GM12801 (cell line): ENCODE measurements around the gene BRD8.

Experiments
- CTCF ChIP-seq: IDR thresholded peaks from one replicate; pipeline ENCODE4 v1.5.1; 2011; ENCODE audit warnings: control low read depth; ENCODE audit not compliant: insufficient read length; ENCODE audit errors: extremely low read depth

Gene BRD8

DNA sequence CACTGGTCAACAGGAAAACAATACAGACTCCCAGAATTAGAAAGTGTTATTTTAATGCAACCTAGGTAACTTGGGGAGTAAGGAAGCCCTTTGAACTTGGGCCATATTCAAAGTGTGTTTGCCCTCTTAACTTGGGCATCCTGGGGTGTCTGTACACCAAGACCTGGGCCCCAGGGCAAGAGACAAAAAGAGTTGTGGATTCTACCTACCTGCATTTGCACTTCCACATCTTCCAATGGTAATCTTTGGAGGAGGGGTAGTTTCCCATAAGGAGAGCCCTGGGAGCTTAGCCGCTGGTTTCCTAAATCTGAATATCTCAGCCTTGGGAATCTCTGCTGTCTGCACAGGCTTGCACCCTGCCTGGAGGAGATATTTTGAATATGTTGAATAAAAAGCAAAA, 86.1 kb downstream of the BRD8 start:
- no peak for TF ChIP-seq CTCF

DNA sequence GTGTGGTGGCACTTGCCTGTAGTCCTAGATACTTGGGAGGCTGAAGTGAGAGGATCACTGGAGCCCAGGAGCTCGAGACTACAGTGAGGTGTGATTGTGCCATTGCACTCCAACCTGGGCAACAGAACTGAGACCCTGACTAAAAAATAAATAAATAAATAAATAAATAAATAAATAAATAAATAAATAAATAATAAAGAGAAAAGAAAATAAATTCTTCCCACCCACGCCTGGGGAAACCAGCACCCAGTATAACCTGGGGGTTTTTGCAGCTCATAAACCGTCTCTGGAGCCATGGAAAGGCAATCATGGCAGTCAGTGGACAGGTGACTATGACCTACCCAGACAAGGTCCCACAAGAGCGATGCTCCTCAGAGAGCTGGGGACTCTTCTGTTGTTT, 86.7 kb downstream of the BRD8 start:
- TF ChIP-seq CTCF: no peak
